GM03348 (cell line): ENCODE results near the gene CFAP92.
"Not testable (repeated sequence)": the region's sequence is repeated elsewhere in the genome, so short reads cannot be mapped to it uniquely, and the experiment has no call there.

Experiments
- DNase-seq: peaks from one replicate; pipeline ENCODE4 v3.0.0; 2012; ENCODE audit warnings: low spot score

Gene CFAP92

DNA sequence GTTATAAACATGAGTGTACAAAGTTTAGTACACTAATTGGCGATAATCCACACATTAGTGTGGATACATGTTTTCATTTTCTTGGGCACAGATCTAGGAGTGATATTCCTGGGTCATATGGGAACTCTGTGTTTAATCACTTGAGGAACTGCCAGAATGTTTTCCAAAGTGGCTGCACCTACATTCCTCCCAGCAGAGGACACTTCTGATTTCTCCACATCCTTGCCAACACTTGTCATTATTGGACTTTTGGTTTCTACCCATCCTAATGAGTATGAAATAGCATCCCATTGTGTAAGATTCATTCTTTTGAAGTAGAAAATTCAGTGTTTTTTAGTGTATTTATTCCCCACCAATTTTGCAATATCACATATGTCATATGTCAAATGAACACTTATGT, 53.6 kb downstream of the CFAP92 start:
- no peak for DNase-seq

DNA sequence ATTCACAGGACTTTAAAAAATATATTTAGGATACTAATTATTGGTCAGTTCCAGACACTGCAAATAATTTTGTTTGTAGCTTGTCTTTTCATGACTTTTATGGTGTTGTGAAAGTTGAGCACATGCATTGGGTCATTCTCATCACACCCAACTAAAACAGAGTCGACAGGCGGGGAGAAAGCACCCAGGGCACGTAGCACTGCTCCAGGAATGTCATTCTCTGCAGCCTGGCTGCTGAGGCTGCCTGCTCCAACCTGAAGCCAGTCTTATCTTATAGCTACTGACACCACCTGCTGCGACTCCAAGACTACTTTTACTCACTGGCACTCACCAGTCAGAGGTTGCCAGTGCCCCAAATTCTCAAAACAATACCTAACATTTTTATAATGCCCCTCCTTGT, 57.5 kb downstream of the CFAP92 start:
- no peak for DNase-seq

- no peak for DNase-seq
These were observed 58.0 kb downstream of the CFAP92 start for GRCh38 chr3:128935922-128936321.

GRCh38 chr3:128933922-128934253, 60.0 kb downstream of the CFAP92 start:
- no peak for DNase-seq

GRCh38 chr3:128933213-128933921, 60.5 kb downstream of the CFAP92 start:
- DNase-seq = no peak

- DNase-seq = no peak
These were observed 61.2 kb downstream of the CFAP92 start for GRCh38 chr3:128932516-128933212.

GRCh38 chr3:128931046-128931445, 62.8 kb downstream of the CFAP92 start:
- no peak for DNase-seq

- DNase-seq = no peak
These were observed 64.5 kb downstream of the CFAP92 start for GRCh38 chr3:128929364-128929763.

DNA sequence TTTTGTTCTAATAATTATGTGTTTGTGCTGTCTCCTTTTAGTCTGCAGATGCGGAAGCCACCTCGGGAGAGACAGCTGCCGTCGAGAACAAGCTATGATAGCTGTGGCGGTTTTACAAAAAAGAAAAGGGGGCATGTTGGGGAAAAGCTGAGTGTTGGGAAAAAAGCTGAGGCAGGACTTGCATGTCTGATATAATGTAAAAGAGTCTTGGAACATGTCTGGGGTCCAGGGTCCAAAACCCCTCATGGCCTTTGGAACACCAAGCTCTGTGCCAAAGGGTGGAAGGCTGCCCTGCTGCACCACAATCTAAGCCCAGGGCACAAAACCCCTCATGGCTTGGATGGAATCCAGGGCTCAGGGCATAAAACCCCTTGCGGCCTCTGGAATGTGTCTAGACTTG, 69.9 kb downstream of the CFAP92 start:
- not testable (repeated sequence) for DNase-seq

DNA sequence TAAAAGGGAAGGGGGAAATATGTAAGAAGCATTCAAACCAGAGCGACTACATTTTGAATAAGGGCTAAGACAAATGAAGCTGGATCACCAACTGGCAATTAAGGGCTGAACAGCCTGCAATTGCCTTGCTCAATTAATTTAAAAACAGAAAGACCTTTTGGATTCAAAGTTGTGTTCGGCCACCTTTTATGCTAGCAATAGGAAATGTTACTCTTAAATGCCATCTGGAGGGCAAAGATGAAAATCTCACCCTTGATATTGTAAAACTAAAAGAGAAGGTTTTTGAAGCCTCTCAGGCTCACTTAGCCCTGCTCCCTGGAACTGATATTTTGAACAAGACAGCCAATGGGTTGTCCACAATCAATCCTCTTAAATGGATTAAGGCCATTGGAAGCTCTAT, 70.3 kb downstream of the CFAP92 start:
- no peak for DNase-seq

GRCh38 chr3:128922804-128923459, 70.9 kb downstream of the CFAP92 start:
- no peak for DNase-seq

- DNase-seq = no peak
These were observed 73.9 kb downstream of the CFAP92 start for GRCh38 chr3:128919988-128920387.

- no peak for DNase-seq
These were observed 76.6 kb downstream of the CFAP92 start for GRCh38 chr3:128917291-128917690.

DNA sequence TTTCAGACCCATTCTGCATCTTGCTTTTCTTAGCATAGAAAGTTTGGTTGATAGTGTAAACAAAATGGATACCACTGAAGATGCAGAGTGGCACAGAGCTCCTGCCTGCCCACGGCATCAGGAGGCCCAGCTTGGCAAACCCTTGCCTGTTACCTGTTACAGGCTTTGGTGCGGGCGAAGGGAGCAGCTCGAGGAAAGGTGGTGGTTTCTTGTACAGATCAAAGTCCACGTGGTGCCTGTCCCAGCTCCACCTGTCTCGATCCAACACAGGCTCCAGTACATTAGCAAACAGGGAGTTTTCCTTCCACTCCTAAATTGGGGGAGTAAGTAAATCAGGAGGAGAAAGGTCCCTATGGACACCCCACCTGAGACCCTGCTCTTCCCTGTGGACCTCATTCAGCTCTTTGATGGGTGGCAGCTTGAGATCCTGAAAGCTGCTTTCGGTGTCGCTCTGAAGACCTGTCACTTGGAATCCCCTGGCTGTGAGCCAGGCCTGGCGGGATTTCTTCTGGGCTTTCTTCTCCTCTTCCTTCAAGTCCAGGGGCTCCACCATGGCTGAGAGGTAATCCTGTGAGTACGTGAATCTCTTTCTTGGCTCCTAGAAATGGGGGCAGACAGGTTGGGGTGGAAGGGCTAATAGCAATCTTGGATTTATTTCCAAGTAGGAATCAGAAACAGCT, 78.8 kb downstream of the CFAP92 start:
- DNase-seq = no peak

DNA sequence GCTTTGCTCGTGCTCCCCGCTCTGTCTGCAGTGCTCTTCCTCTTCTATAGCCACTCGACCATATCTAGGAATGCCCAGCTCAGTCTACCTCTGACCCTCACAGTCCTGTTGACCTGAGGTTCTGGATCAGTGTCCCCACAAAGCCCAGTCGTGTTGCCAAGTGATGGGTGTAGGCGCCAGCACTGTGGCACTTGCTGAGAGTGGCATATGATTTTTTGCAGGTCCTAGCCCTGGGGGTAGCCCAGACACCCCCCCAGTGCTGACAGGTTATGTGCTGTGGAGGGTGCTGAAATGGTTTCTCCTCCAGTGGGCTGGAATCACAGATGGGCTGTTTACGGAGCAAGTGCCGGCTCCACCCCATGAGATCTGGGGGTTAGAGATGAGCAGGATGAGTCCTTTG, 82.0 kb downstream of the CFAP92 start:
- DNase-seq = no peak

DNA sequence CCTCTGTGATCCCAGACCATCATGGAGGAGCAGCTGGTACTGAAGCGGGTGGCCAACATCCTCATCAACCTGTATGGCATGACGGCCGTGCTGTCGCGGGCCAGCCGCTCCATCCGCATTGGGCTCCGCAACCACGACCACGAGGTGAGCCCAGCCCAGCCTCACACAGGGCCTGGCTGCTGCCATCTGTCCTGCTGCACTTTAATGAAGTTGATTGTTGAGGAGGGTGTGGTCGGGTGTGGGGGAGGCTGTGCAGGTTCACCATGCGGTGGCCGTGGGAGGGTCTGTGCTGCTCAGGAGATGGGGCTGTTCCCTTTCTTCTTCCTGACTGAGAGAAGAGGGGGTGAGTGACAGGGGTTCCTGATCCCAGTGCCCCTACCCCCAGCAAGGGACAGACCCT, 83.9 kb downstream of the CFAP92 start:
- no peak for DNase-seq

- DNase-seq = no peak
These were observed 84.9 kb downstream of the CFAP92 start for GRCh38 chr3:128908951-128909350.

GRCh38 chr3:128907706-128908445, 86.0 kb downstream of the CFAP92 start:
- no peak for DNase-seq

DNA sequence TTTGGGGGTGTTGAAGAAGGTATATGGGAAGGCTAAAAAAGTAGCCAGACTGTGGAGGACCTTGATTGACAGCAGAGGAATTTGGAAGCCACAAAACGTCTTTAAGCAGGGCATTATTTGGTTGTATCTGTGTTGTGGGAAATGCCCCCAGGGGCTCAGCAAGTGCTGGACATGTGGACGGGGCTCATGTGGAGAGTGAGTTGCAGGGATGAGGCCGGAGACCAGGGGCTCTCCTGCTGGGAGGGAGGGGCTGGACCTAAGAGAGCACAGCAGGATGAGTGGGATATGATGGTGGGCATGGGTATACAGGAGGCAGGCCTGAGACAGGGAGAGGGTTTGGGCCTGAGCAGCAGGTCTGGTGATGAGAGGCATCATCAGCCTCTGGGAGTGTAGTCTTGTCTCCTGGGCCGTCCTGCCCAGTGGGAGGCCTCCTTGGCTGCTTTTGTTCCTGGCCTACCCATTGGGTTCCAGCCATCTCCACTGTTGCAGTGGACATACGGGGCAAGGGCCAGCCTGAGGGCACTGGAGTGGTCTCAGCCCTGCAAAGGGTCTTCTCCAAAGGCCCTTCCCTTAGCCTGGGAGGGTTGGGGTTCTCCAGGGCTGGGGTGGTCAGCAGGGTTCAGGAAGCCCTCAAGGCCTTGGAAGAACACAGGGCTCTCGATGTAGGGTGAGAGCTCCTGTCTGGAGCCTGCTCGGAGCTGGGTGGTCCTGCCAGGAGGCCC, 86.9 kb downstream of the CFAP92 start:
- no peak for DNase-seq

GRCh38 chr3:128906031-128906803, 87.7 kb downstream of the CFAP92 start:
- DNase-seq = no peak

DNA sequence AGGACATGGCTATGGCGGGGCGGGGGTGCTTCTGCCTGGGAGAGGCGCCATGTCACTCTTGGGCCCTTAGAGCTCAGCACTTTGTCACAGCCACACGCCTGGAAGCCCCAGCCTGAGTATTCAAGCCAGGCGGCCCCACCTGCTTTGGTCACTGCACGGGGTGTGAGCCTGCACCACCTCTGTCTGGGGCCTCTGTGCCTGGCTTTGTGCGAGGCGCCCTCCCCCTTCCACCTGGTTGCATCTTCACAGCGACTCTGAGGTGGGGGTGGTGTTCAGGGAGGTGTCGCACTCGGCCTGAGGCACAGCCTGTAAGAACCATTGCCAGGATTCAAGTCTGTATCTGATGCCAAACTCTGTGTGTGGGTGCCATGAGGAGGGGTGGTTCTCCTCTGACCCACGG, 90.4 kb downstream of the CFAP92 start:
- no peak for DNase-seq
